Peyer's patch (tissue), 4 donors: ENCODE results near the gene ABL2.

Experiments
- POLR2A ChIP-seq, 2 donors: fragments of 450-650 bp; IDR thresholded peaks; one replicate each; pipeline ENCODE4 v1.5.1; 2017; ENCODE audit warnings: antibody characterized with exemption in 2 of 2, mild to moderate bottlenecking in 2 of 2, moderate library complexity in 2 of 2
- TF ChIP-seq, protein P1 (sequence below), 6 experiments: fragments of 450-650 bp in 4 of 6; fragments of 200-600 bp in 2 of 6; sonication (generic) in 1 of 6; IDR thresholded peaks; one replicate each; pipeline ENCODE4 v1.5.1; 2017 to 2019; ENCODE audit warnings: antibody characterized with exemption in 6 of 6, mild to moderate bottlenecking in 3 of 6, moderate library complexity in 1 of 6

DNA sequence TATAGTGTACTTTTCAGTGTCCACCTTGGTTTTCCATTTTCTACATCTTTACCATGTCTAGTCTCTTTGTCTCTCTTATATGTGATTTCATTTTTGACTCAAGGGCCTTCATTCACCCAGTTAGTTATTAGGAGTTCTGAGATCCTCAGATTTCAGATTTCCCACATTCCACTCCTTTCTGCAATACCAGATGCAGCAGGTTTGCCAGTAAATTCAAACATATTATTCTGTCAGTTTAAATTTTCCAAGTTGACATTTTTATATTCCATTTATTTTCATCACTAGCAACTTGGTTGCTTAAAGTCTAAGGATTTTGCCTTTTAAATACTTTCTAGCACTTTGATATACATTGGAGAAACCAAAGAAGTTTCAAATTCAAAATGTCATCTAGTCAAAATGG lies 42.4 kb downstream of the ABL2 start:
- TF ChIP-seq, protein P1, sequence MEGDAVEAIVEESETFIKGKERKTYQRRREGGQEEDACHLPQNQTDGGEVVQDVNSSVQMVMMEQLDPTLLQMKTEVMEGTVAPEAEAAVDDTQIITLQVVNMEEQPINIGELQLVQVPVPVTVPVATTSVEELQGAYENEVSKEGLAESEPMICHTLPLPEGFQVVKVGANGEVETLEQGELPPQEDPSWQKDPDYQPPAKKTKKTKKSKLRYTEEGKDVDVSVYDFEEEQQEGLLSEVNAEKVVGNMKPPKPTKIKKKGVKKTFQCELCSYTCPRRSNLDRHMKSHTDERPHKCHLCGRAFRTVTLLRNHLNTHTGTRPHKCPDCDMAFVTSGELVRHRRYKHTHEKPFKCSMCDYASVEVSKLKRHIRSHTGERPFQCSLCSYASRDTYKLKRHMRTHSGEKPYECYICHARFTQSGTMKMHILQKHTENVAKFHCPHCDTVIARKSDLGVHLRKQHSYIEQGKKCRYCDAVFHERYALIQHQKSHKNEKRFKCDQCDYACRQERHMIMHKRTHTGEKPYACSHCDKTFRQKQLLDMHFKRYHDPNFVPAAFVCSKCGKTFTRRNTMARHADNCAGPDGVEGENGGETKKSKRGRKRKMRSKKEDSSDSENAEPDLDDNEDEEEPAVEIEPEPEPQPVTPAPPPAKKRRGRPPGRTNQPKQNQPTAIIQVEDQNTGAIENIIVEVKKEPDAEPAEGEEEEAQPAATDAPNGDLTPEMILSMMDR (IDR thresholded peaks at IDR 0.05) = no peak
- TF ChIP-seq POLR2A (IDR thresholded peaks at IDR 0.05) = no peak
